PC-3 (cell line): Measurements from ENCODE around the gene ZNF782.

Experiments
- CTCF ChIP-seq: fragments of 300-600 bp; sonication (generic); conservative IDR thresholded peaks from 2 replicates; pipeline ENCODE4 v1.5.1; 2017; ENCODE audit warnings: antibody characterized with exemption, low read depth, mild to moderate bottlenecking, low read length
- EZH2 ChIP-seq: fragments of 300-600 bp; sonication (generic); IDR thresholded peaks from one replicate; pipeline ENCODE4 v1.6.1; 2017; ENCODE audit warnings: antibody characterized with exemption, mild to moderate bottlenecking, low read length; ENCODE audit not compliant: unreplicated experiment

GRCh38 chr9:96884443-96884842 lies 30.1 kb upstream of the ZNF782 start:
- TF ChIP-seq EZH2: no peak
- TF ChIP-seq CTCF: no peak
